ENCODE results near the gene SDF4.
"Not testable (repeated sequence)": the region's sequence is repeated elsewhere in the genome, so short reads cannot be mapped to it uniquely, and the experiment has no call there.

The SDF4 gene

DNA sequence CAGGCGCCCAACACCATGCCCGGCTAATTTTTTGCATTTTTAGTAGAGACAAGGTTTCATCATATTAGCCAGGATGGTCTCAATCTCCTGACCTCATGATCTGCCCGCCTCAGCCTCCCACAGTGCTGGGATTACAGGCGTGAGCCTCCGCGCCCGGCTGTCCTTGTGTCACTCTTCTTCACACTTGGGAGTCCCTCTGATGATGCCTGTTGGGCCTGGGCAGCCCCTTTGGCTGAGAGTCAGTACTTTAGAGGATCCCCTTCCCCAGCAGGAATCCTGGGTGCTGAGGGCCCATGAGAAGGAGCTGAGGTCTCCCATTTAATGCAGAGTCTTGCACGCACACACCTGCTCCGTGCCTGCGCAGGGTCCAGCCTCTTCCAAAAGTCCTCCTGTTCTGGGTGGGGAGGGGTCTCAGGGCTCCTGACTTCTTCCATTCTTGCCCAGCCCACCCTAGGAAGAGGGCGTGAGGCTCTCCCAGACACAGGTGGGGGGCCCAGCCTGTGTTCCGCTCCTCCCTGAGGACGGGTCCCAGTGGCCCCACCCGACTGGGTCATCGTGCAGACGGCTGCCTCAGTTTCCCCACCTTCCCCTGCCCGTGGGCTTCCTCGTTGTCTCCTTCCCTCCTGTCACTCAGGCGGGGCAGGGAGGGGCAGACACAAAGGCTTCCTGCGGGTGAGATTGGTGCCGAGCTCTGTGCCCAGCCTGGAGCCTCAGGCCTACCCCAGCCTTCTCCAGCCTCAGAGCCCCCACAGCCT, 54.2 kb downstream of the SDF4 start:
- TF ChIP-seq, protein P1, sequence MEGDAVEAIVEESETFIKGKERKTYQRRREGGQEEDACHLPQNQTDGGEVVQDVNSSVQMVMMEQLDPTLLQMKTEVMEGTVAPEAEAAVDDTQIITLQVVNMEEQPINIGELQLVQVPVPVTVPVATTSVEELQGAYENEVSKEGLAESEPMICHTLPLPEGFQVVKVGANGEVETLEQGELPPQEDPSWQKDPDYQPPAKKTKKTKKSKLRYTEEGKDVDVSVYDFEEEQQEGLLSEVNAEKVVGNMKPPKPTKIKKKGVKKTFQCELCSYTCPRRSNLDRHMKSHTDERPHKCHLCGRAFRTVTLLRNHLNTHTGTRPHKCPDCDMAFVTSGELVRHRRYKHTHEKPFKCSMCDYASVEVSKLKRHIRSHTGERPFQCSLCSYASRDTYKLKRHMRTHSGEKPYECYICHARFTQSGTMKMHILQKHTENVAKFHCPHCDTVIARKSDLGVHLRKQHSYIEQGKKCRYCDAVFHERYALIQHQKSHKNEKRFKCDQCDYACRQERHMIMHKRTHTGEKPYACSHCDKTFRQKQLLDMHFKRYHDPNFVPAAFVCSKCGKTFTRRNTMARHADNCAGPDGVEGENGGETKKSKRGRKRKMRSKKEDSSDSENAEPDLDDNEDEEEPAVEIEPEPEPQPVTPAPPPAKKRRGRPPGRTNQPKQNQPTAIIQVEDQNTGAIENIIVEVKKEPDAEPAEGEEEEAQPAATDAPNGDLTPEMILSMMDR (IDR thresholded peaks at IDR 0.05; ENCODE audit: low read depth, low read length): no peak
- no peak for TF ChIP-seq EZH2phosphoT487 (IDR thresholded peaks at IDR 0.05; ENCODE audit: low read depth)
- H3K9ac ChIP-seq (ENCODE audit: low read length): no peak overlapping the region
- no peaks in the 10 kb centered on the region for H3K36me3 ChIP-seq (replicated peaks; ENCODE audit: low read depth, low read length)
- no peak overlapping the region for H3K4me2 ChIP-seq (ENCODE audit: low read length)
- H3K79me2 ChIP-seq (ENCODE audit: low read length): no peaks in the 10 kb centered on the region
- no peak overlapping the region for H3K27ac ChIP-seq (ENCODE audit: low read length)
- H3K27me3 ChIP-seq (ENCODE audit: low read depth, low read length): no peaks in the 10 kb centered on the region
- H2AFZ ChIP-seq (ENCODE audit: low read depth, low read length): no peak overlapping the region
- H3K4me3 ChIP-seq (ENCODE audit: low read length): no peak overlapping the region
- H3K4me1 ChIP-seq (ENCODE audit: low read length): no peaks in the 10 kb centered on the region; the same call in 1 of the 2 replicates
- no peaks in the 10 kb centered on the region for H3K9me3 ChIP-seq (ENCODE audit: insufficient read depth, low read length)
- H4K20me1 ChIP-seq (ENCODE audit: insufficient read depth, low read length): no peaks in the 10 kb centered on the region

DNA sequence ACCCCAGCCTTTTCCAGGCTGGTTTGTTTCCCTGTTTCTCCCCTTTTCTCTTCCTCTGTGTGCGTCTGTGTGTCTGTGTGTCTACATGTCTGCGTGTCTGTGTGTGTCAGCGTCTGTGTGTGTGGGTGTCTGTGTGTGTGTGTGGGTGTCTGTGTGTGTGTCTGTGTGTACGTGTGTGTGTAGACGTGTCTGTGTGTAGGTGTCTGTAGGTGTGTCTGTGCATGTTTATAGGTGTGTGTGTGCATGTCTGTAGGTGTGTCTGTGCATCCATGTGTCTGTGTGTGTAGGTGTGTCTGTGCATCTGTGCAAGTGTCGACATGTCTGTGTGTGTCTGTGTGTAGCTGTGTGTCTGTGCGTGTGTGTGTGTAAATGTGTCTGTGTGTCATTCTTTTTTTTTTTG, 54.9 kb downstream of the SDF4 start:
- H3K4me1 ChIP-seq (ENCODE audit: low read length): peaks cover 6% of the 10 kb centered on the region

GRCh38 chr1:1176063-1176761, 55.6 kb downstream of the SDF4 start:
- not testable (repeated sequence) for H3K27me3 ChIP-seq (ENCODE audit: low read depth, low read length); H4K20me1 ChIP-seq (ENCODE audit: insufficient read depth, low read length); H2AFZ ChIP-seq (ENCODE audit: low read depth, low read length); H3K27ac ChIP-seq (ENCODE audit: low read length); H3K36me3 ChIP-seq (replicated peaks; ENCODE audit: low read depth, low read length); H3K79me2 ChIP-seq (ENCODE audit: low read length); H3K9ac ChIP-seq (ENCODE audit: low read length); H3K4me2 ChIP-seq (ENCODE audit: low read length); H3K9me3 ChIP-seq (ENCODE audit: insufficient read depth, low read length); H3K4me3 ChIP-seq (ENCODE audit: low read length)
- peaks cover 12% of the 10 kb centered on the region for H3K4me1 ChIP-seq (ENCODE audit: low read length)

More for the DNA sequence above, 54.9 kb downstream of the SDF4 start:
- Histone ChIP-seq H3K9me3 (ENCODE audit: insufficient read depth, low read length) (no peaks in the 10 kb centered on the region), H4K20me1 (ENCODE audit: insufficient read depth, low read length) (no peaks in the 10 kb centered on the region), H3K36me3 (replicated peaks; ENCODE audit: low read depth, low read length) (no peaks in the 10 kb centered on the region), H3K4me3 (ENCODE audit: low read length) (no peak overlapping the region), H3K9ac (ENCODE audit: low read length) (no peak overlapping the region), H3K4me2 (ENCODE audit: low read length) (no peak overlapping the region), H2AFZ (ENCODE audit: low read depth, low read length) (no peak overlapping the region), H3K79me2 (ENCODE audit: low read length) (no peaks in the 10 kb centered on the region), H3K27ac (ENCODE audit: low read length) (no peak overlapping the region), H3K27me3 (ENCODE audit: low read depth, low read length) (no peaks in the 10 kb centered on the region)
- TF ChIP-seq, protein P1 (IDR thresholded peaks at IDR 0.05; ENCODE audit: low read depth, low read length): no peak
- no peak for TF ChIP-seq EZH2phosphoT487 (IDR thresholded peaks at IDR 0.05; ENCODE audit: low read depth)

- Histone ChIP-seq H3K27ac (ENCODE audit: low read length) (no peak overlapping the region), H3K27me3 (ENCODE audit: low read depth, low read length) (peaks cover 6% of the 10 kb centered on the region), H3K4me1 (ENCODE audit: low read length) (peaks cover 20% of the 10 kb centered on the region), H3K36me3 (replicated peaks; ENCODE audit: low read depth, low read length) (no peaks in the 10 kb centered on the region), H2AFZ (ENCODE audit: low read depth, low read length) (no peak overlapping the region), H3K4me2 (ENCODE audit: low read length) (no peak overlapping the region), H3K9me3 (ENCODE audit: insufficient read depth, low read length) (no peaks in the 10 kb centered on the region), H4K20me1 (ENCODE audit: insufficient read depth, low read length) (no peaks in the 10 kb centered on the region), H3K79me2 (ENCODE audit: low read length) (no peaks in the 10 kb centered on the region), H3K9ac (ENCODE audit: low read length) (no peak overlapping the region), H3K4me3 (ENCODE audit: low read length) (no peak overlapping the region)
- TF ChIP-seq EZH2phosphoT487 (IDR thresholded peaks at IDR 0.05; ENCODE audit: low read depth): no peak
- TF ChIP-seq, protein P1 (IDR thresholded peaks at IDR 0.05; ENCODE audit: low read depth, low read length): no peak
These were observed 56.4 kb downstream of the SDF4 start for GRCh38 chr1:1175221-1176062.

All from OCI-LY3 (cell line).